ENCODE data around the gene LIN37.

DNA sequence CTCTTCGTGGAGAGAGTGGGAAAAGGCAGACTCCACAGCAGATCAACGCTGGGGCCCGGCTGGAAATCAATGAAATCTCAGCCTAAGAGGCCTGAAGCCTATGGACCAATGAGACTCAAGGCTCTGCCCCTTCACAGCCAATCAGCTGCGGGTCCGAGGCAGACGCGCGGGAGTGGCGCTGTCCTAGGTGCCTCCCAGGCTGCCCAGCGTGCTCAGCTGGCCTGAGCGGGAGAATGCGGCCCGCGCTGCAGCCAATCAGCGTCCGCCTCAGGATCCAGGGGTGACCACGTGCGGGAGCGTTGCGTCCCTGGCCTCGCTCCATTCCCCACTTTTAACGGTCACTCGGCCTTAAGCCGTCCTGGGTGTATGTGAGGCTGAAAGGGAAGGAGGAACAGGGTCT, 44.2 kb upstream of the LIN37 start, which contains the start of gene ZBTB32:
- TF ChIP-seq, protein P1, sequence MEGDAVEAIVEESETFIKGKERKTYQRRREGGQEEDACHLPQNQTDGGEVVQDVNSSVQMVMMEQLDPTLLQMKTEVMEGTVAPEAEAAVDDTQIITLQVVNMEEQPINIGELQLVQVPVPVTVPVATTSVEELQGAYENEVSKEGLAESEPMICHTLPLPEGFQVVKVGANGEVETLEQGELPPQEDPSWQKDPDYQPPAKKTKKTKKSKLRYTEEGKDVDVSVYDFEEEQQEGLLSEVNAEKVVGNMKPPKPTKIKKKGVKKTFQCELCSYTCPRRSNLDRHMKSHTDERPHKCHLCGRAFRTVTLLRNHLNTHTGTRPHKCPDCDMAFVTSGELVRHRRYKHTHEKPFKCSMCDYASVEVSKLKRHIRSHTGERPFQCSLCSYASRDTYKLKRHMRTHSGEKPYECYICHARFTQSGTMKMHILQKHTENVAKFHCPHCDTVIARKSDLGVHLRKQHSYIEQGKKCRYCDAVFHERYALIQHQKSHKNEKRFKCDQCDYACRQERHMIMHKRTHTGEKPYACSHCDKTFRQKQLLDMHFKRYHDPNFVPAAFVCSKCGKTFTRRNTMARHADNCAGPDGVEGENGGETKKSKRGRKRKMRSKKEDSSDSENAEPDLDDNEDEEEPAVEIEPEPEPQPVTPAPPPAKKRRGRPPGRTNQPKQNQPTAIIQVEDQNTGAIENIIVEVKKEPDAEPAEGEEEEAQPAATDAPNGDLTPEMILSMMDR (conservative IDR thresholded peaks at IDR 0.05; ENCODE audit: low read depth, low read length): no peak
- TF ChIP-seq EZH2 (IDR thresholded peaks at IDR 0.05; ENCODE audit: borderline replicate concordance, low read depth, low read length, poor library complexity, severe bottlenecking): no peak
